SK-N-SH (cell line): Measurements from ENCODE around the gene CXCL16.

Experiments used
- CTCF ChIP-seq: fragments of 200-600 bp; sonication (generic); IDR thresholded peaks from 2 replicates; pipeline ENCODE4 v1.6.1; 2017; ENCODE audit warnings: antibody characterized with exemption, mild to moderate bottlenecking, moderate library complexity
- JUND ChIP-seq: IDR thresholded peaks from 2 replicates; pipeline ENCODE4 v1.4.0; 2012
- MXI1 ChIP-seq: IDR thresholded peaks from 2 replicates; pipeline ENCODE4 v1.6.1; 2012; ENCODE audit warnings: mild to moderate bottlenecking, low read depth, low read length, improper control_type of control experiment
- REST ChIP-seq: IDR thresholded peaks from 2 replicates; pipeline ENCODE4 v1.6.1; 2012; ENCODE audit warnings: mild to moderate bottlenecking, low read depth, low read length, moderate library complexity
- SMC3 ChIP-seq: IDR thresholded peaks from 2 replicates; pipeline ENCODE4 v1.6.1; 2012; ENCODE audit warnings: low read depth, low read length, improper control_type of control experiment

GRCh38 chr17:4719146-4719545 is 20.6 kb downstream of the CXCL16 start:
- no peak for TF ChIP-seq REST
- no peak for TF ChIP-seq SMC3
- TF ChIP-seq JUND, result no peak
- no peak for TF ChIP-seq CTCF
- TF ChIP-seq MXI1, result no peak
